Measurements from ENCODE around the gene C5AR2.
"Not testable (repeated sequence)": the region's sequence is repeated elsewhere in the genome, so short reads cannot be mapped to it uniquely, and the experiment has no call there.

The C5AR2 gene

GRCh38 chr19:47323872-47324271 lies 8.1 kb upstream of the C5AR2 start:
- no peaks in the 10 kb centered on the region for H3K4me1 ChIP-seq (ENCODE audit: low read depth, poor library complexity, severe bottlenecking)
- no peaks in the 10 kb centered on the region for H3K36me3 ChIP-seq (ENCODE audit: insufficient read depth)
- TF ChIP-seq, protein P1, sequence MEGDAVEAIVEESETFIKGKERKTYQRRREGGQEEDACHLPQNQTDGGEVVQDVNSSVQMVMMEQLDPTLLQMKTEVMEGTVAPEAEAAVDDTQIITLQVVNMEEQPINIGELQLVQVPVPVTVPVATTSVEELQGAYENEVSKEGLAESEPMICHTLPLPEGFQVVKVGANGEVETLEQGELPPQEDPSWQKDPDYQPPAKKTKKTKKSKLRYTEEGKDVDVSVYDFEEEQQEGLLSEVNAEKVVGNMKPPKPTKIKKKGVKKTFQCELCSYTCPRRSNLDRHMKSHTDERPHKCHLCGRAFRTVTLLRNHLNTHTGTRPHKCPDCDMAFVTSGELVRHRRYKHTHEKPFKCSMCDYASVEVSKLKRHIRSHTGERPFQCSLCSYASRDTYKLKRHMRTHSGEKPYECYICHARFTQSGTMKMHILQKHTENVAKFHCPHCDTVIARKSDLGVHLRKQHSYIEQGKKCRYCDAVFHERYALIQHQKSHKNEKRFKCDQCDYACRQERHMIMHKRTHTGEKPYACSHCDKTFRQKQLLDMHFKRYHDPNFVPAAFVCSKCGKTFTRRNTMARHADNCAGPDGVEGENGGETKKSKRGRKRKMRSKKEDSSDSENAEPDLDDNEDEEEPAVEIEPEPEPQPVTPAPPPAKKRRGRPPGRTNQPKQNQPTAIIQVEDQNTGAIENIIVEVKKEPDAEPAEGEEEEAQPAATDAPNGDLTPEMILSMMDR (conservative IDR thresholded peaks at IDR 0.05; ENCODE audit: low read depth, low read length): no peak
- H2AFZ ChIP-seq (ENCODE audit: low read depth): no peak overlapping the region
- H3K4me2 ChIP-seq: no peak overlapping the region
- H3K27ac ChIP-seq: no peak overlapping the region
- H3K4me3 ChIP-seq (IDR thresholded peaks at IDR 0.05; ENCODE audit: insufficient read depth, low read depth, low read length): no peak overlapping the region
- no peak overlapping the region for H3K9ac ChIP-seq
- H3K79me2 ChIP-seq (ENCODE audit: insufficient read depth, low read depth): no peaks in the 10 kb centered on the region
- H3K27me3 ChIP-seq (ENCODE audit: insufficient read depth, low read depth): peaks cover 59% of the 10 kb centered on the region
- H4K20me1 ChIP-seq (ENCODE audit: insufficient read depth): no peaks in the 10 kb centered on the region

DNA sequence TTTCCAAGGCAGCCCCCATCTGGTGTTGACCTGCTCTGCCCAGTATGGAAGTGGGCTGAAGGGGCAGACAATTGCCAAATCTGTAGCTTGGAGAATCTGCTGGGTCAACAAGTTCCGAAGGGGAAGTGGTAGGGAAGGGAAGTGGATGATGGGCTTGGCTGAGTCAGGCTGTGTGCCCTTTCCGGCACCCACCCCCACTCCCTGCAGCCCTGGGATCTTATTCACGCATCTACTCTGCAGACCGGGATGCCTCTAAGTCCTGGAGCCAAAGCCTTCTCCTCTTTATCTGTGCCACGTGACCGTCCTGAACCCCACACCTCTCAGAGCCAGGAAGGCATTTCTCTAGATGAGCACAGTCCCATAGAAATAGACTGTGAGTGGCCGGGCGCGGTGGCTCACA lies 7.5 kb upstream of the C5AR2 start:
- Histone ChIP-seq H3K4me2 (no peak overlapping the region), H3K27ac (no peak overlapping the region), H3K9ac (no peak overlapping the region), H3K4me3 (IDR thresholded peaks at IDR 0.05; ENCODE audit: insufficient read depth, low read depth, low read length) (no peak overlapping the region), H3K27me3 (ENCODE audit: insufficient read depth, low read depth) (peaks cover 56% of the 10 kb centered on the region), H3K4me1 (ENCODE audit: low read depth, poor library complexity, severe bottlenecking) (no peaks in the 10 kb centered on the region), H3K79me2 (ENCODE audit: insufficient read depth, low read depth) (no peaks in the 10 kb centered on the region), H2AFZ (ENCODE audit: low read depth) (no peak overlapping the region), H3K36me3 (ENCODE audit: insufficient read depth) (no peaks in the 10 kb centered on the region), H4K20me1 (ENCODE audit: insufficient read depth) (no peaks in the 10 kb centered on the region)
- TF ChIP-seq, protein P1 (conservative IDR thresholded peaks at IDR 0.05; ENCODE audit: low read depth, low read length): no peak

- H3K79me2 ChIP-seq (ENCODE audit: insufficient read depth, low read depth): no peaks in the 10 kb centered on the region
- H3K27ac ChIP-seq: no peak overlapping the region
- H3K9ac ChIP-seq: no peak overlapping the region
- H3K4me2 ChIP-seq: no peak overlapping the region
- no peaks in the 10 kb centered on the region for H3K36me3 ChIP-seq (ENCODE audit: insufficient read depth)
- no peak overlapping the region for H2AFZ ChIP-seq (ENCODE audit: low read depth)
- peaks cover 48% of the 10 kb centered on the region for H3K27me3 ChIP-seq (ENCODE audit: insufficient read depth, low read depth)
- H3K4me1 ChIP-seq (ENCODE audit: low read depth, poor library complexity, severe bottlenecking): no peaks in the 10 kb centered on the region
- H4K20me1 ChIP-seq (ENCODE audit: insufficient read depth): no peaks in the 10 kb centered on the region
- TF ChIP-seq, protein P1 (conservative IDR thresholded peaks at IDR 0.05; ENCODE audit: low read depth, low read length): no peak
- no peak overlapping the region for H3K4me3 ChIP-seq (IDR thresholded peaks at IDR 0.05; ENCODE audit: insufficient read depth, low read depth, low read length)
These were observed 1.5 kb upstream of the C5AR2 start for GRCh38 chr19:47330466-47330869.

DNA sequence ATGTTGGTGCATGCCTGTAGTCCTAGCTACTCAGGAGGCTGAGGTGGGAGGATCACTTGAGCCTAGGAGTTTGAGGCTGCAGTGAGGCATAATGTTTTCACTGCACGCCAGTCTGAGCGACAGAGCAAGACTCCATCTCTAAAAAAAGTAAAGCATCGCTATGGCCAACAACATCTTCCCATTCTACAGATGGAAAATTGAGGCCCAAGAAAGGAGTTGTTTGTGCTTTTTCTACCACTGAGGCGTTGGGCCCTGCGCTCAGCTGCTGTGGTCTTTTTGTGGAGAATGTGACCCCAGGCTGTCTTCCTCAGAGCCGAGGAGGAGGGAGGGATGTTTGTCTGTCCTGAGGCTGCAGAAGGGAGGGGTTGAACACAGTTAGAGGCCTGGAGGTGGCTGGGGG lies 485 bp upstream of the C5AR2 start:
- TF ChIP-seq, protein P1 (conservative IDR thresholded peaks at IDR 0.05; ENCODE audit: low read depth, low read length): no peak
- H3K4me2 ChIP-seq: no peak overlapping the region
- no peaks in the 10 kb centered on the region for H3K79me2 ChIP-seq (ENCODE audit: insufficient read depth, low read depth)
- H3K27ac ChIP-seq: no peak overlapping the region
- H3K4me3 ChIP-seq (IDR thresholded peaks at IDR 0.05; ENCODE audit: insufficient read depth, low read depth, low read length): no peak overlapping the region
- peaks cover 43% of the 10 kb centered on the region for H3K27me3 ChIP-seq (ENCODE audit: insufficient read depth, low read depth)
- no peaks in the 10 kb centered on the region for H3K4me1 ChIP-seq (ENCODE audit: low read depth, poor library complexity, severe bottlenecking)
- H2AFZ ChIP-seq (ENCODE audit: low read depth): no peak overlapping the region
- H3K9ac ChIP-seq: no peak overlapping the region
- no peaks in the 10 kb centered on the region for H4K20me1 ChIP-seq (ENCODE audit: insufficient read depth)
- no peaks in the 10 kb centered on the region for H3K36me3 ChIP-seq (ENCODE audit: insufficient read depth)

DNA sequence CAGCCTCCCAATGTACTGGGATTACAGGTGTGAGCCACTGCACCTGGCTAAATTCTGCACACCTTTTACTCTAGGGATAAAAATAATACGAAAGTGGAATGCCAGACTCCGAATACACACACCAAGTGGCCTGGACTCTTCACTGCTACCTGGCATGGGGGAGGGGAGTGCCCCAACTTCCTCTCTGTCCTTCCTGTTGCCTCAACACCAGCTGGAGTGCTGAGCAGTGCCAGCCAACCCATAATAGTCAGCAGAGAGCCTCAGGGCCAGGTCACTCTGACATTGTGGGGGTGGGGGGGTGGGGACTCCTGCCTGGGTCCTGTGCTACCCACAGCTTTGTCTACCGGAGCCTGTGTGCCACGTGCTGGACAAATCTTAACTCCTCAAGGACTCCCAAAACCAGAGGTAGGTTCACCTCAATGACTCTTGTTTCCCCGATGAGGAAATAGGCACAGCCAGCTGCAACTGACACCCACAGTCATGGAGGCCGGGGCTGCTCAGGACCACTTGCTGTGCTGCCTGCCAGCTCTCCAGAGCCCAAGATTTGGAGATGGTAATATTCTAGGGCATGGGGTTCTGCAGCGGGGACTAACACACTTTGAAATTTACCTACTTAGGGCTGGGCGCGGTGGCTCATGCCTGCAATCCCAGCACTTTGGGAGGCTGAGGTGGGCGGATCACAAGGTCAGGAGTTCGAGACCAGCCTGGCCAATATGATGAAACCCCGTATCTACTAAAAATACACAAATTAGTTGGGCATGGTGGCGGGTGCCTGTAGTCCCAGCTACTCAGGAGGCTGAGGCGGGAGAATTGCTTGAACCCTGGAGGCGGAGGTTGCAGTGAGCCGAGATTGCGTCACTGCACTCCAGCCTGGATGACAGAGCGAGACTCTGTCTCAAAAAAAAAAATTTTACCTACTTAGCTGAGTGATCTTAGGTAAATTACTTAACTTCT lies 5.1 kb downstream of the C5AR2 start:
- not testable (repeated sequence) for H3K4me1 ChIP-seq (ENCODE audit: low read depth, poor library complexity, severe bottlenecking); H4K20me1 ChIP-seq (ENCODE audit: insufficient read depth); H3K4me3 ChIP-seq (IDR thresholded peaks at IDR 0.05; ENCODE audit: insufficient read depth, low read depth, low read length); H3K36me3 ChIP-seq (ENCODE audit: insufficient read depth); H3K4me2 ChIP-seq; H2AFZ ChIP-seq (ENCODE audit: low read depth); H3K9ac ChIP-seq; H3K27ac ChIP-seq; H3K79me2 ChIP-seq (ENCODE audit: insufficient read depth, low read depth)
- H3K27me3 ChIP-seq (ENCODE audit: insufficient read depth, low read depth): peaks cover 23% of the 10 kb centered on the region
